NCI-H1436 treated with DMSO at 0.1 percent for 48 hours (cell line): ENCODE measurements around the gene ACAP3.

Experiments used
- DNase-seq: peaks from one replicate; lab custom pipeline; 2025; lab: John Stamatoyannopoulos, UW

Gene ACAP3

GRCh38 chr1:1300352-1300739 is 7.4 kb downstream of the ACAP3 start:
- DNase-seq = no peak

- DNase-seq = no peak
These were observed 7.9 kb downstream of the ACAP3 start for GRCh38 chr1:1299686-1300351.

GRCh38 chr1:1298861-1299685 is 8.7 kb downstream of the ACAP3 start:
- no peak for DNase-seq

- no peak for DNase-seq
These were observed 9.8 kb downstream of the ACAP3 start for GRCh38 chr1:1297802-1298424.

GRCh38 chr1:1296070-1297061 is 11.4 kb downstream of the ACAP3 start:
- no peak for DNase-seq

GRCh38 chr1:1295154-1295923 is 12.4 kb downstream of the ACAP3 start:
- DNase-seq = no peak

GRCh38 chr1:1294250-1294890 is 13.4 kb downstream of the ACAP3 start:
- no peak for DNase-seq

- no peak for DNase-seq
These were observed 14.2 kb downstream of the ACAP3 start for GRCh38 chr1:1293263-1294249.

- no peak for DNase-seq
These were observed 14.9 kb downstream of the ACAP3 start for GRCh38 chr1:1292851-1293250.

GRCh38 chr1:1292442-1292779 is 15.3 kb downstream of the ACAP3 start:
- DNase-seq = no peak

GRCh38 chr1:1291548-1292441 is 15.9 kb downstream of the ACAP3 start:
- DNase-seq = peak; percentile 24

- DNase-seq = no peak
These were observed 16.7 kb downstream of the ACAP3 start for GRCh38 chr1:1291023-1291528.

- no peak for DNase-seq
These were observed 17.4 kb downstream of the ACAP3 start for GRCh38 chr1:1290238-1290731.

- no peak for DNase-seq
These were observed 20.2 kb downstream of the ACAP3 start for GRCh38 chr1:1287288-1288110.

- DNase-seq = no peak
These were observed 21.1 kb downstream of the ACAP3 start for GRCh38 chr1:1286313-1287261.
